Endothelial cell (in vitro differentiated cells): ENCODE data around the gene ARFGAP1. TPM values are rescaled to one million over a fixed set of nuclear protein-coding genes. Genes with fewer than 3 reads are reported as not detected.

Experiments used
- DNase-seq: peaks from one replicate; pipeline ENCODE4 v3.0.0; 2021; ENCODE audit warnings: low spot score
- H3K27ac Mint-ChIP-seq: one replicate; pipeline ENCODE4 v1.8.0; 2021; ENCODE audit warnings: mixed read lengths, inconsistent platforms; ENCODE audit not compliant: unreplicated experiment
- H3K27me3 Mint-ChIP-seq: one replicate; pipeline ENCODE4 v1.8.0; 2021; ENCODE audit warnings: mild to moderate bottlenecking, moderate library complexity, mixed read lengths, inconsistent platforms; ENCODE audit not compliant: unreplicated experiment
- H3K36me3 Mint-ChIP-seq: one replicate; pipeline ENCODE4 v1.8.0; 2021; ENCODE audit warnings: mild to moderate bottlenecking, low read depth, mixed read lengths, inconsistent platforms; ENCODE audit not compliant: unreplicated experiment
- H3K4me1 Mint-ChIP-seq: one replicate; pipeline ENCODE4 v1.8.0; 2021; ENCODE audit warnings: mild to moderate bottlenecking, mixed read lengths, inconsistent platforms; ENCODE audit not compliant: unreplicated experiment
- H3K4me3 Mint-ChIP-seq: one replicate; pipeline ENCODE4 v1.8.0; 2021; ENCODE audit warnings: mild to moderate bottlenecking, mixed read lengths, inconsistent platforms; ENCODE audit not compliant: unreplicated experiment
- H3K9me3 Mint-ChIP-seq: one replicate; pipeline ENCODE4 v1.8.0; 2021; ENCODE audit warnings: mixed read lengths, inconsistent platforms; ENCODE audit not compliant: unreplicated experiment
- CTCF ChIP-seq: fragments of 200-600 bp; sonication (generic); IDR thresholded peaks from one replicate; pipeline ENCODE4 v1.5.0; 2021; ENCODE audit warnings: antibody characterized with exemption; ENCODE audit not compliant: unreplicated experiment
- total RNA-seq: library from RNA; stranded (reverse); fragmentation: NEBNext Ultra II Directional; extraction: Animal tissue kit (Norgen Biotek cat#: 25700); gene quantifications from one replicate; pipeline ENCODE4 v1.2.1, GENCODE V29; 2021; ENCODE audit not compliant: unreplicated experiment

ARFGAP1 gene
- total RNA-seq, 1 donor from 2014 or later, result 106 TPM

- no peak for DNase-seq
- Mint-ChIP-seq H3K27me3 (peaks cover 1% of the 10 kb centered on the region), H3K36me3 (peaks cover 13% of the 10 kb centered on the region), H3K4me1 (peaks cover 9% of the 10 kb centered on the region), H3K9me3 (no peaks in the 10 kb centered on the region), H3K4me3 (no peak overlapping the region), H3K27ac (no peak overlapping the region)
- TF ChIP-seq CTCF, result no peak
Measured at GRCh38 chr20:63325021-63325471, 52.4 kb downstream of the ARFGAP1 start.

DNA sequence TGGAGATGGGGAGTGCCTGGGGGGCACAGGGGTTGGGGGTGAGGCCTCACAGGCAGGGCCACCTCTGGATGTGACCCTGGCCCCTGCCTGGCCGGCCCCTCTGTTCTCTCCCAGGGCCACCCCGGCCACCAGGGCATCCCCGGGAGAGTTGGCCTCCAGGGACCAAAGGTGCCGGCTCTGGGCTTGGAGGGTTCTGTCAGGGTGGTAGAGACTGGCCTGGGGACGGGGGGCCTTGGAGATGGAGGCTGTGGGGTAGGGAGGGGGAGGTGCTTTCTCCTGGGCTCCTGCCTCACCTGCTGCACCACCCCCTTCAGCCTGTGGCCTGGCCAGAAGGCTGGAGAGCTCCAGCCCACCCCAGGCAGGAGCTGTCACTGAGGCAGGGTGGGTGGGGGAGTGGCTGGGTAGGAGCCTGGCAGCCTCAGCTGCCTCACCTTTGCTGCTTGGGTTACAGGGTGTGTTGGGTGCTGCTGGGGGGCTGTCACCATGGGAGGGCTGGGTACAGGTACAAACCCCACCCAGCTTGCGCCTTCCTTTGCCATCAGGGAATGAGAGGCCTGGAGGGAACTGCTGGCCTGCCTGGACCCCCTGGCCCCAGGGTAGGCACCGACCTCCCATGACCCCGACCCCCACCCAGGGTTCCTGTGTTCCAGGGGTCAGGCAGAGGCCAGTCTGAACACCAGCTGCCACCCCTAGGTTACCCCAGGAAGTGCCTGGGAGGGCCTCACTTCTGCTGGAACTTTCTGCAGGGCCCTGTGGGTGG is 53.1 kb downstream of the ARFGAP1 start:
- H3K4me3 Mint-ChIP-seq, result no peak overlapping the region
- no peaks in the 10 kb centered on the region for H3K9me3 Mint-ChIP-seq
- H3K27me3 Mint-ChIP-seq, result peaks cover 1% of the 10 kb centered on the region
- DNase-seq, result no peak
- no peak overlapping the region for H3K27ac Mint-ChIP-seq
- TF ChIP-seq CTCF, result no peak
- peaks cover 9% of the 10 kb centered on the region for H3K4me1 Mint-ChIP-seq
- H3K36me3 Mint-ChIP-seq, result peaks cover 13% of the 10 kb centered on the region

- no peak for DNase-seq
- Mint-ChIP-seq H3K27ac (peak overlapping the region; percentile 87), H3K4me3 (no peak overlapping the region), H3K36me3 (peaks cover 13% of the 10 kb centered on the region), H3K4me1 (peaks cover 9% of the 10 kb centered on the region), H3K9me3 (peaks cover 2% of the 10 kb centered on the region), H3K27me3 (peaks cover 1% of the 10 kb centered on the region)
- no peak for TF ChIP-seq CTCF
Measured at GRCh38 chr20:63326314-63327230, 54.0 kb downstream of the ARFGAP1 start.

GRCh38 chr20:63327231-63327745 is 54.7 kb downstream of the ARFGAP1 start:
- Mint-ChIP-seq H3K4me3 (no peak overlapping the region), H3K36me3 (peaks cover 13% of the 10 kb centered on the region), H3K9me3 (peaks cover 8% of the 10 kb centered on the region), H3K27me3 (peaks cover 1% of the 10 kb centered on the region), H3K27ac (peak overlapping the region; percentile 87), H3K4me1 (peaks cover 9% of the 10 kb centered on the region)
- no peak for DNase-seq
- no peak for TF ChIP-seq CTCF
